HG02840 (cell line): ENCODE results near the gene SLC6A19.

Source experiments
- ATAC-seq: cut with Tn5 transposase; IDR thresholded peaks from one replicate; pipeline ENCODE4 v1.9.1; 2021; ENCODE audit warnings: mild to moderate bottlenecking, moderate library complexity, moderate number of reproducible peaks; ENCODE audit not compliant: unreplicated experiment, low FRiP score

The SLC6A19 gene

DNA sequence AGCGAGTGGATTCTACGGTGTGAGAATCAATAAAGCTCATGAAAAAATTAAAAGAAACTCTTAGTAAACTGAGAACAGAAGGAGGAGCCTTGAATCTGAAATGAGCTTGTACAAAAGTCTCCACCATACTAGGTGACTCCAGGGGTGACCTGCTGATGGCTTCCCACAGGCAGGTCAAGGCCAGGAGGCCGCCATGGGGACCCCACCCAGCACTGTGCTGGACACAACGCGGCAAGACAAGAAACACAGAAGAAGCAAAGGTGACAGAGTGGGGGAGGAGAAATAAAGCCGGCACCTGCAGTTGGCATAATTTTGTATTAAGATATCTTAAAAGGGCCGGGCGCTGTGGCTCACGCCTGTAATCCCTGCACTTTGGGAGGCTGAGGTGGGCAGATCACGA lies 12.1 kb upstream of the SLC6A19 start:
- ATAC-seq = no peak

DNA sequence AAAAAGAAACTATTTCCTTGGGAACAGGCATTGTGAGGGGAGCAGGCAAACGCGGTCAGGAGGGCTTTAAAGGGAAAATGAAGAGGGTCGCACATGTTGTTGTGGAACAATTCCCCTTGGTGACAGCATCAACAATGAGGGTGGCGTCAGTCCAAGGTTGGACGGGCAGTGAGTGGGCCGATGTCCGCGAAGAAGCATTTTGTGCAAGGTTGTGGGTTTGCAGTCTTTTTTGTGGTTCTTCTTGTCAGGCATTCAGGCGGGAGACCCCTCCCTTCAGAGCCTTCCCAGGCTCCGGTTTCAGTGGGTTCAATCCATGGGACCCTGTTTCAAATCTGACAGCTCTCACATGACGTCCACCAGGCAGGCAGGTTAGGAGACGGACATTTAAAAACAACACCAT lies 11.1 kb upstream of the SLC6A19 start:
- no peak for ATAC-seq

GRCh38 chr5:1190837-1191239 lies 10.6 kb upstream of the SLC6A19 start:
- ATAC-seq = no peak

DNA sequence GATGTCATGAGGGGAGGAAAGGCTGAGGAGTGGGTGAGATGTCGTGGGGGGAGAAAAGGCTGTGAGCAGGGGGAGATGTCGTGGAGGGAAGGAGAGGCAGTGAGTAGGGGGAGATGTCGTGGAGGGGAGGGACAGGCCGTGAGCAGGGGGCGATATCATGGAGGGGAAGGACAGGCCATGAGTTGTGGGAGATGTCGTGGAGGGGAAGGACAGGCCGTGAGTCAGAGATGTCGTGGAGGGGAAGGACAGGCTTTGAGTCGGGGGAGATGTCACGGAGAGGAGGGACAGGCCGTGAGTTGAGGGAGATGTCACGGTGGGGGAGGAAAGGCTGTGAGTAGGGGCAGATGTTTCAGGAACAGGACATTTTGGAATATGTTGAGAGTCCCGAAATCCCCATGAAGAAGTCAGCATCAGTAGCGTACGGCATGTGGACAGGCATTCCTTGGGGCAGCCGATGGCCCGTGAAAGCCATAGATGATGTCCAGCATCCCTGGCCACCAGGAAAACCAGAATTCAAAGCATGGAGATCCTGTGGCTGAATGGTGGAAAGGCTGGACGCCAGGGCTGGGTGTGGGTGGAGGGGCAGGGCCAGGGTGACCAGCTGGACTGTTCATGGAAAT lies 8.3 kb upstream of the SLC6A19 start:
- no peak for ATAC-seq

- no peak for ATAC-seq
These were observed 7.8 kb upstream of the SLC6A19 start for GRCh38 chr5:1193591-1193985.

GRCh38 chr5:1194378-1194777 lies 7.0 kb upstream of the SLC6A19 start:
- no peak for ATAC-seq

- no peak for ATAC-seq
These were observed 6.0 kb upstream of the SLC6A19 start for GRCh38 chr5:1195439-1195838.

DNA sequence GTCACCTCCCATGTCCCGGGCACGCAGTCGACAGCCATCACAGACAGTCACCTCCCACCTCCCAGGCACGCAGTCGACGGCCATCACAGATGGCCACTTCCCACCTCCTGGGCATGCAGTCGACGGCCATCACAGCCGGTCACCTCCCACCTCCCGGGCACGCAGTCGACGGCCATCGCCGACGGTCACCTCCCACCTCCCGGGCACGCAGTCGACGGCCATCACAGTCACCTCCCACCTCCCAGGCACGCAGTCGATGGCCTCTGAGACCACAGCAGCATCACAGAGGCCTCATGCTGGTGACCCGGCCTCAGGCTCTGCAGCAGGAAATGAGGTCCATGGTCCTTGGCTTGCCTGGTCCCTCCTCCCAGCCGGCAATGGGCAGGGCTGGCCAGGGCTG lies 5.5 kb upstream of the SLC6A19 start:
- ATAC-seq = no peak

DNA sequence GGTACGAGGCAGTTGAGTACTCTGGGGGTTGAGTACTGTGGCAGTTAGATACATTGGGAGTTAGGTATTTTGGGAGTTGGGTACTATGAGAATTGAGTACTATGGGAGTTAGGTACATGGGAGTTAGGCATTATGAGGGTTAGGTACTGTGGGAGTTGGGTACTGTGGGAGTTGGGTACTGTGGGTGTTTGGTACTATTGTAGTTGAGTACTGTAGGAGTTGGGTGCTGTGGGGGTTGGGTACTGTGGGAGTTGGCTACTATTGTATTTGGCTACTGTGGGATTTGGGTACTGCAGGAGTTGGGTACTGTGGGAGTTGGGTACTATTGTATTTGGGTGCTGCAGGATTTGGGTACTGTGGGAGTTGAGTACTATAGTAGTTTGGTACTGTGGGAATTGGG lies 4.8 kb upstream of the SLC6A19 start:
- ATAC-seq = no peak

- no peak for ATAC-seq
These were observed 3.3 kb upstream of the SLC6A19 start for GRCh38 chr5:1197876-1198666.

DNA sequence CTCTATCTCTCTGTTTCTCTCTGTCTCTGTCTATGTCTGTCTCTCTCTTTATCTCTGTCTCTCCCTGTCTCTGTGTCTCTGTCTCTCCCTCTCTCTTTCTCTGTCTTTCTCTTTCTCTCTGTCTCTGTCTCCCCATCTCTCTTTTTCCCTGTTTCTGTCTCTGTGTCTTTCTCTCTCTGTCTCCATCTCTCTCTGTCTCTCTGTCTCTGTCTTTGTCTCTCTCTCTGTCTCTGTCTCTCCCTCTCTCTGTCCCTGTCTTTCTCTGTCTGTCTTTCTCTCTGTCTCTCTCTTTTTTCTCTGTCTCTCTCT lies 2.1 kb upstream of the SLC6A19 start:
- ATAC-seq = no peak

GRCh38 chr5:1199649-1200494 lies 1.5 kb upstream of the SLC6A19 start:
- ATAC-seq = no peak

DNA sequence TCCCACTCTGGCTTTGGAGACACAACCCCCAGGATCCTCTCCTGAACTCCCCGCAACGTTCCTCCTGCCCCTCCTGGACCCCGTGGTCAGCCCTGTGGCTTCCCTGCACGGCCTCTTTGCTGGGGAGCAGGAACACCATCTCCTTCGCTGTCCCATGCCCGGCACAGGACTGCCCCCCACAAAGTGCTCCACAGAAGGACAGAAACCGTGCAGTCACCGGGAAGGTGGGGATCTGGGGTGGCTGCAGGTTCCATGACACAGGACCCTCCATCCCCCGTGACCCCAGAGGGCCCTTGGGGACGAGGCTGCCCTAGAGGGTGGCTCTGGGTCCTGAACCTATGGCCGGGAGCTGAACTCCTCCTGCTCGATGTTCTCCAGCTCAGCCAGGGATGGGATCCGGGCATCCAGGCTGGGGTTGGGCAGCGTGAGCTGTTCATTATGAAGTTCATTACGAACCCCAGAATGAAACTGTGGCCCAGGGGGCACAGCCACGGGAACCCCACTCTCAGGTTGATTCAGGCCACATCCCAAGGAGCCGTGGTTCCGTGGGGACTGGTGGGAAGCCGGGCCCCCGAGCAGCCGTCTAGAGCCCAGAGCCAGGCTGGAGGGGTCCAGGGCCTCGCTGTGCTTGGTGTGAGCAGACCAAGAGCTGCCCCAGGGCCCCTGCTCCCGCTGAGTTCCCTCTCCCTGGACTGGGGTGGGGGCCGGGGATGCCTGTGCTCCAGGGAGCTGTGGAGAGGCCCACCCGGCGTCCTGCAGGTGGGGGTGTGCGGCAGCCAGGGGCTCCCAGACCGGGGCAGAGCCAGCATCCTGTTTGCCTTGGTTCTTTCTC lies 684 bp upstream of the SLC6A19 start:
- ATAC-seq = no peak

- no peak for ATAC-seq
These were observed 817 bp downstream of the SLC6A19 start for GRCh38 chr5:1202026-1202797.

DNA sequence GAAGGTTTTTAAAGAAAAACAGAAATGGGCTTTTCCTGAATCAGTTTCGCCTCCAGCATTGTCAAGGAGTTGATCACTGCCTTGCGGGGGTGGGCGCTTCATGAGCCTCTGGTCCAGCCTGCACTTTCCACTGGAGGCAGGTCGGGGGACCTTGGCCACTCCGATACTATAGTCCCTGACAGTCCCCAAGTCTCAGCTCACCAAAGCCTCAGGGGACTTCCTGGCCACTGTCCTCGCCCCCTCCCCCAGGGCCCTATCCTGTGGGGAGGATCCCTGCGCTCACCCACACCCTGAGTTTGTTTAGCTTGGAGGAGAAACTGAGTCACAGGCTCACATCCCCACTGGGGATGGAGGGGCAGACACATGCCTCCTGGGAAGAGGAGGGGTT lies 1.4 kb downstream of the SLC6A19 start:
- ATAC-seq = no peak

GRCh38 chr5:1203311-1203967 lies 2.0 kb downstream of the SLC6A19 start:
- no peak for ATAC-seq

GRCh38 chr5:1203968-1204692 lies 2.7 kb downstream of the SLC6A19 start:
- ATAC-seq = no peak

DNA sequence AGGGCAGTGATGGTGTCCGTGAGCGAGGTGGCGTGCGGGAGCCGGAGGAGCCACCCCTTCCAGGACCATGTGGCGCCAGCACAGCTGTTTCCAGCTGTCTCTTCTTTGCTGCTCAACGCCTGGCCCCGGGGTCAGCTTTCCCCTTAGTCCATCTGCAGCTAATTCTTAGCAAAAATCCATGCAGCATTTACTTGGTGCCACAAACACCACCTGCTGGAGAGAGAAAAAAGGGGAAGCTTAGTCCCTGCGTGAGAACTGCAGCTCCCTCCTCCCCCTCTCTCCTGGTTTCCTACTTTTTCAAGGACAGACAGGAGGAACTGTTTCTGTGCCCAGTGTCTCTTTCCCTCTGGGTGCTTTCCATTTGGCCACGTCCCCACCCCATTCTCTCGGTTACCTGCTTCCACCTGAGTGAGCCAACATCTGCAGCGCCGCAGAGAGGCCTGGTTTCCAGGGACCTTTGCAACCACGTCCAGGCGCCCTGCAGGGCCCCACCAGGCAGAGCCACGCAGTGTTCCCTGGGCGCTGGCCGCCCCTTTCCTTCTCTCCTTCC lies 3.4 kb downstream of the SLC6A19 start:
- no peak for ATAC-seq
